Esophagus squamous epithelium (tissue), 4 donors: ENCODE measurements around the gene MBNL2.

Experiments used
- CTCF ChIP-seq, 6 experiments: fragments of 450-650 bp in 4 of 6; fragments of 200-600 bp in 2 of 6; sonication (generic) in 2 of 6; IDR thresholded peaks; one replicate each; pipeline ENCODE4 v1.5.1; 2016 to 2019; ENCODE audit warnings: antibody characterized with exemption in 6 of 6, mild to moderate bottlenecking in 4 of 6, moderate library complexity in 4 of 6
- POLR2A ChIP-seq, 4 donors: fragments of 450-650 bp; IDR thresholded peaks; one replicate each; pipeline ENCODE4 v1.6.1; 2017; ENCODE audit warnings: antibody characterized with exemption in 4 of 4, mild to moderate bottlenecking in 4 of 4, moderate library complexity in 3 of 4

- TF ChIP-seq CTCF (IDR thresholded peaks at IDR 0.05) (no peak), POLR2A (IDR thresholded peaks at IDR 0.05) (no peak)
These were observed 22.9 kb downstream of the MBNL2 start for GRCh38 chr13:97245011-97245410.
